ENCODE measurements around the gene TUBD1. TPM values are rescaled to one million over a fixed set of nuclear protein-coding genes. Genes with fewer than 3 reads are reported as not detected.

Gene TUBD1
- total and polyA plus RNA-seq, 2 of the 13 experiments (the other 11 are each of a cell fraction or from before 2014, with no cell fraction given): 18.2 to 25.9 TPM

- TF ChIP-seq ZNF234 (CRISPR knock-in tag; conservative IDR thresholded peaks at IDR 0.05) (no peak), ATF7-NPFF (CRISPR knock-in tag; IDR thresholded peaks at IDR 0.05; ENCODE audit: low read depth) (no peak), KMT2B (CRISPR knock-in tag; IDR thresholded peaks at IDR 0.05) (no peak), ZKSCAN5 (CRISPR knock-in tag; IDR thresholded peaks at IDR 0.05) (no peak), E2F2 (CRISPR knock-in tag; IDR thresholded peaks at IDR 0.05; ENCODE audit: borderline replicate concordance) (peak; percentile 80; the same call in 1 of the 2 replicates), ZNF337 (CRISPR knock-in tag; IDR thresholded peaks at IDR 0.05; ENCODE audit: borderline replicate concordance, low read depth) (0 out of 2 replicates have a peak, but pooled peaks have one; percentile 4), TBX3 (IDR thresholded peaks at IDR 0.05; ENCODE audit: borderline replicate concordance) (peak; percentile 63; the same call in 1 of the 2 replicates), HIC2 (CRISPR knock-in tag; IDR thresholded peaks at IDR 0.05; ENCODE audit: low read depth) (no peak), GMEB1 (CRISPR knock-in tag; IDR thresholded peaks at IDR 0.05; ENCODE audit: borderline replicate concordance) (peak; percentile 47; the same call in 1 of the 2 replicates), ZSCAN25 (CRISPR knock-in tag; IDR thresholded peaks at IDR 0.05) (no peak; the same call in 1 of the 2 replicates), ZNF768 (CRISPR knock-in tag; IDR thresholded peaks at IDR 0.05) (no peak)
- TF ChIP-seq, protein P1, sequence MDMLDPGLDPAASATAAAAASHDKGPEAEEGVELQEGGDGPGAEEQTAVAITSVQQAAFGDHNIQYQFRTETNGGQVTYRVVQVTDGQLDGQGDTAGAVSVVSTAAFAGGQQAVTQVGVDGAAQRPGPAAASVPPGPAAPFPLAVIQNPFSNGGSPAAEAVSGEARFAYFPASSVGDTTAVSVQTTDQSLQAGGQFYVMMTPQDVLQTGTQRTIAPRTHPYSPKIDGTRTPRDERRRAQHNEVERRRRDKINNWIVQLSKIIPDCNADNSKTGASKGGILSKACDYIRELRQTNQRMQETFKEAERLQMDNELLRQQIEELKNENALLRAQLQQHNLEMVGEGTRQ (IDR thresholded peaks at IDR 0.05; ENCODE audit: low read depth, low read length): no peak
- TF ChIP-seq, protein P1 (CRISPR knock-in tag; IDR thresholded peaks at IDR 0.05; ENCODE audit: borderline replicate concordance): no peak
- TF ChIP-seq, protein P2, sequence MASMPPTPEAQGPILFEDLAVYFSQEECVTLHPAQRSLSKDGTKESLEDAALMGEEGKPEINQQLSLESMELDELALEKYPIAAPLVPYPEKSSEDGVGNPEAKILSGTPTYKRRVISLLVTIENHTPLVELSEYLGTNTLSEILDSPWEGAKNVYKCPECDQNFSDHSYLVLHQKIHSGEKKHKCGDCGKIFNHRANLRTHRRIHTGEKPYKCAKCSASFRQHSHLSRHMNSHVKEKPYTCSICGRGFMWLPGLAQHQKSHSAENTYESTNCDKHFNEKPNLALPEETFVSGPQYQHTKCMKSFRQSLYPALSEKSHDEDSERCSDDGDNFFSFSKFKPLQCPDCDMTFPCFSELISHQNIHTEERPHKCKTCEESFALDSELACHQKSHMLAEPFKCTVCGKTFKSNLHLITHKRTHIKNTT (CRISPR knock-in tag; IDR thresholded peaks at IDR 0.05): no peak
- TF ChIP-seq, protein P3, sequence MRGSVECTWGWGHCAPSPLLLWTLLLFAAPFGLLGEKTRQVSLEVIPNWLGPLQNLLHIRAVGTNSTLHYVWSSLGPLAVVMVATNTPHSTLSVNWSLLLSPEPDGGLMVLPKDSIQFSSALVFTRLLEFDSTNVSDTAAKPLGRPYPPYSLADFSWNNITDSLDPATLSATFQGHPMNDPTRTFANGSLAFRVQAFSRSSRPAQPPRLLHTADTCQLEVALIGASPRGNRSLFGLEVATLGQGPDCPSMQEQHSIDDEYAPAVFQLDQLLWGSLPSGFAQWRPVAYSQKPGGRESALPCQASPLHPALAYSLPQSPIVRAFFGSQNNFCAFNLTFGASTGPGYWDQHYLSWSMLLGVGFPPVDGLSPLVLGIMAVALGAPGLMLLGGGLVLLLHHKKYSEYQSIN (CRISPR knock-in tag; IDR thresholded peaks at IDR 0.05; ENCODE audit: borderline replicate concordance): no peak
- TF ChIP-seq, protein P4, sequence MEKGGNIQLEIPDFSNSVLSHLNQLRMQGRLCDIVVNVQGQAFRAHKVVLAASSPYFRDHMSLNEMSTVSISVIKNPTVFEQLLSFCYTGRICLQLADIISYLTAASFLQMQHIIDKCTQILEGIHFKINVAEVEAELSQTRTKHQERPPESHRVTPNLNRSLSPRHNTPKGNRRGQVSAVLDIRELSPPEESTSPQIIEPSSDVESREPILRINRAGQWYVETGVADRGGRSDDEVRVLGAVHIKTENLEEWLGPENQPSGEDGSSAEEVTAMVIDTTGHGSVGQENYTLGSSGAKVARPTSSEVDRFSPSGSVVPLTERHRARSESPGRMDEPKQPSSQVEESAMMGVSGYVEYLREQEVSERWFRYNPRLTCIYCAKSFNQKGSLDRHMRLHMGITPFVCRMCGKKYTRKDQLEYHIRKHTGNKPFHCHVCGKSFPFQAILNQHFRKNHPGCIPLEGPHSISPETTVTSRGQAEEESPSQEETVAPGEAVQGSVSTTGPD (CRISPR knock-in tag; IDR thresholded peaks at IDR 0.05): no peak; the same call in 1 of the 2 replicates
Measured at GRCh38 chr17:59846394-59847165, 46.2 kb downstream of the TUBD1 start (continued).
